H9 (cell line): ENCODE results near the gene TOM1L2. TPM values are rescaled to one million over a fixed set of nuclear protein-coding genes. Genes with fewer than 3 reads are reported as not detected.

Experiments
- DNase-seq: peaks from one replicate; pipeline ENCODE4 v3.0.0-alpha.2; 2017
- H2AFZ ChIP-seq: one replicate; pipeline ENCODE4 v1.6.1; 2013; ENCODE audit warnings: mild to moderate bottlenecking, low read length, control low read depth, moderate library complexity
- H2AK5ac ChIP-seq: 2 replicates; pipeline ENCODE4 v1.6.1; 2013; ENCODE audit warnings: low read length, control low read depth, mixed read lengths; ENCODE audit not compliant: insufficient read length
- H2BK120ac ChIP-seq: one replicate; pipeline ENCODE4 v1.6.1; 2013; ENCODE audit warnings: low read depth, mild to moderate bottlenecking, low read length, control low read depth, inconsistent platforms; ENCODE audit not compliant: poor library complexity, severe bottlenecking
- H2BK12ac ChIP-seq: 2 replicates; pipeline ENCODE4 v1.6.1; 2013; ENCODE audit warnings: low read length, control low read depth, mixed read lengths, low read depth; ENCODE audit not compliant: insufficient read length
- H2BK15ac ChIP-seq: 2 replicates; pipeline ENCODE4 v1.6.1; 2013; ENCODE audit warnings: low read depth, low read length, control low read depth
- H2BK20ac ChIP-seq: one replicate; pipeline ENCODE4 v1.6.1; 2013; ENCODE audit warnings: low read depth, mild to moderate bottlenecking, low read length, control low read depth, inconsistent platforms; ENCODE audit not compliant: poor library complexity, severe bottlenecking
- H2BK5ac ChIP-seq: 2 replicates; pipeline ENCODE4 v1.6.1; 2013; ENCODE audit warnings: low read length, control low read depth, mixed read lengths; ENCODE audit not compliant: insufficient read length
- H3K14ac ChIP-seq: 2 replicates; pipeline ENCODE4 v1.6.1; 2013; ENCODE audit warnings: low read length, control low read depth; ENCODE audit not compliant: insufficient read depth
- H3K18ac ChIP-seq: 2 replicates; pipeline ENCODE4 v1.6.1; 2013; ENCODE audit warnings: low read depth, mild to moderate bottlenecking, mixed read lengths, low read length, control low read depth; ENCODE audit not compliant: insufficient read length
- H3K23ac ChIP-seq: 2 replicates; pipeline ENCODE4 v1.6.1; 2013; ENCODE audit warnings: low read length, control low read depth, mixed read lengths, low read depth; ENCODE audit not compliant: insufficient read length
- H3K23me2 ChIP-seq: 2 replicates; pipeline ENCODE4 v1.6.1; 2013; ENCODE audit warnings: low read depth, mild to moderate bottlenecking, mixed read lengths, low read length, control low read depth; ENCODE audit not compliant: insufficient read length, poor library complexity, severe bottlenecking
- H3K27ac ChIP-seq: 2 replicates; pipeline ENCODE4 v1.5.1; 2013; ENCODE audit warnings: low read length, control low read depth, mixed read lengths, low read depth; ENCODE audit not compliant: insufficient read length
- H3K27me3 ChIP-seq: 2 replicates; pipeline ENCODE4 v1.6.1; 2013; ENCODE audit warnings: low read length, control low read depth, inconsistent platforms; ENCODE audit not compliant: insufficient read depth
- H3K4ac ChIP-seq: 2 replicates; pipeline ENCODE4 v1.6.1; 2013; ENCODE audit warnings: low read depth, mild to moderate bottlenecking, control low read depth, inconsistent platforms, low read length, moderate library complexity
- H3K4me1 ChIP-seq: 2 replicates; pipeline ENCODE4 v1.6.1; 2013; ENCODE audit warnings: low read length, control low read depth, inconsistent platforms; ENCODE audit not compliant: insufficient read depth
- H3K4me2 ChIP-seq: 2 replicates; pipeline ENCODE4 v1.6.1; 2013; ENCODE audit warnings: low read length, control low read depth, mixed read lengths; ENCODE audit not compliant: insufficient read length, insufficient read depth
- H3K56ac ChIP-seq: 2 replicates; pipeline ENCODE4 v1.6.1; 2013; ENCODE audit warnings: low read depth, mild to moderate bottlenecking, mixed read lengths, low read length, control low read depth; ENCODE audit not compliant: insufficient read length
- H3K79me1 ChIP-seq: 2 replicates; pipeline ENCODE4 v1.6.1; 2013; ENCODE audit warnings: low read depth, mild to moderate bottlenecking, moderate library complexity, low read length, control low read depth, inconsistent platforms; ENCODE audit not compliant: insufficient read depth, poor library complexity, severe bottlenecking
- H3K79me2 ChIP-seq: 2 replicates; pipeline ENCODE4 v1.6.1; 2013; ENCODE audit warnings: low read length, control low read depth, inconsistent platforms; ENCODE audit not compliant: insufficient read depth
- H3K9ac ChIP-seq: 2 replicates; pipeline ENCODE4 v1.6.1; 2013; ENCODE audit warnings: low read length, control low read depth, mixed read lengths; ENCODE audit not compliant: insufficient read length; ENCODE audit errors: extremely low read depth
- H3K9me3 ChIP-seq: one replicate; pipeline ENCODE4 v1.6.1; 2013; ENCODE audit warnings: low read depth, low read length, inconsistent platforms; ENCODE audit not compliant: control insufficient read depth
- H3T11ph ChIP-seq: one replicate; pipeline ENCODE4 v1.6.1; 2013; ENCODE audit warnings: mild to moderate bottlenecking, low read length, control low read depth, inconsistent platforms
- H4K20me1 ChIP-seq: one replicate; pipeline ENCODE4 v1.6.1; 2013; ENCODE audit not compliant: control insufficient read depth, insufficient read length, insufficient read depth
- H4K5ac ChIP-seq: 2 replicates; pipeline ENCODE4 v1.6.1; 2013; ENCODE audit warnings: low read depth, mild to moderate bottlenecking, mixed read lengths, low read length, control low read depth; ENCODE audit not compliant: insufficient read length
- H4K8ac ChIP-seq: replicated peaks from 2 replicates; pipeline ENCODE4 v1.6.1; 2013; ENCODE audit warnings: low read length, control low read depth, mixed read lengths, low read depth; ENCODE audit not compliant: insufficient read length
- H4K91ac ChIP-seq: 2 replicates; pipeline ENCODE4 v1.6.1; 2013; ENCODE audit warnings: low read depth, mild to moderate bottlenecking, moderate library complexity, mixed read lengths, low read length, control low read depth; ENCODE audit not compliant: insufficient read length
- H3K27ac Mint-ChIP-seq, 3 experiments: 2 replicates in 2 of 3; 3 replicates in 1 of 3; pipeline ENCODE4 v1.8.0; 2020 to 2021; ENCODE audit warnings: mixed read lengths in 3 of 3, mild to moderate bottlenecking in 1 of 3, moderate library complexity in 1 of 3
- H3K27me3 Mint-ChIP-seq: 2 replicates; pipeline ENCODE4 v1.8.0; 2021; ENCODE audit warnings: low read depth, mild to moderate bottlenecking, moderate library complexity, mixed read lengths
- H3K36me3 Mint-ChIP-seq, 3 experiments: 2 replicates in 2 of 3; 3 replicates in 1 of 3; pipeline ENCODE4 v1.8.0; 2020 to 2021; ENCODE audit warnings: low read depth in 3 of 3, mixed read lengths in 3 of 3; ENCODE audit not compliant: insufficient read depth in 1 of 3
- H3K4me1 Mint-ChIP-seq, 2 experiments: 2 replicates each; pipeline ENCODE4 v1.8.0; 2020; ENCODE audit warnings: mixed read lengths in 2 of 2
- H3K4me3 Mint-ChIP-seq, 2 experiments: 2 replicates in 1 of 2; 3 replicates in 1 of 2; pipeline ENCODE4 v1.8.0; 2020 to 2021; ENCODE audit warnings: mild to moderate bottlenecking in 2 of 2, mixed read lengths in 2 of 2, moderate library complexity in 1 of 2
- H3K9me3 Mint-ChIP-seq, 2 experiments: 2 replicates in 1 of 2; 3 replicates in 1 of 2; pipeline ENCODE4 v1.8.0; 2020; ENCODE audit warnings: mild to moderate bottlenecking in 2 of 2, mixed read lengths in 2 of 2, moderate library complexity in 1 of 2
- CTCF ChIP-seq: fragments of 200-600 bp; sonication (generic); conservative IDR thresholded peaks from 3 replicates; pipeline ENCODE4 v1.8.0; 2021; ENCODE audit warnings: antibody characterized with exemption, mild to moderate bottlenecking
- WGBS: extraction: QIAGEN DNeasy Blood & Tissue Kit; methylation state at CpG from one replicate; pipeline ENCODE4 v1.1.7; 2013; ENCODE audit warnings: missing lambda C conversion rate, low lambda C conversion rate, mixed read lengths; ENCODE audit not compliant: insufficient read length; ENCODE audit errors: extremely low coverage; 5-methylcytosine and 5-hydroxymethylcytosine counted together
- total RNA-seq: library from RNA; stranded (reverse); gene quantifications from 2 replicates; pipeline ENCODE4 v1.2.1, GENCODE V29; 2021

The TOM1L2 gene
- total RNA-seq, 1 experiment from 2014 or later, result 4.6 TPM

DNA sequence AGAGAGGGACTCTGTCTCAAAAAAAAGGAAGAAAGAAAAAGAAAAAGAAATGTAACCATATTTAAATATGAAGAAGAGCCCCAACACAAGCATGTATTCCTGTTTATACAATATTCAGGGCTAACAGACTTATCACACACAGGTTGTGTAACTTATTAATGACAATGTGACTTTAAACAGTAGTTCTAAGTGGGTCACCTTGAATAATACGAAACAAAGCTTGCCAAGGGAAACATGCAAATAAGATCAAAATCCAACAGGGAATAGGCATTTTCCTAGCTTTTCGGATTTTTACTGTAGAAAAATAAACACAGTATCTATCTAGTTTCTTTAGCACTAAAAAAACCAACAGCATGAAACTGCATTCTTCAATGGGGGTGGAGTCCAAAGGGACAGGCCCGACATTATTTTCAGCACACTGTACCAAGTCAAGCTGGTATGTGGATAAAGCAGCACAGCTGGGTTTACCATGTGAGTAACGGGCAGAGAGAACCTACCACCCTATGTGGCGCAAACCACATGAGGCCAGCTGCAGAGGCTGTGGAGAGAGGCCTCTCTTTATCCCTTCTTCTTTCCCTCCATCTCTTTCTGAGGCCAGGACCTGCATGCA, 45.3 kb downstream of the TOM1L2 start:
- Mint-ChIP-seq H3K36me3 (no peaks in the 10 kb centered on the region), H3K27ac (peak overlapping the region in 1 of 3 experiments; percentile 31; a peak in 1 of 7 replicates), H3K27me3 (no peaks in the 10 kb centered on the region), H3K9me3 (no peaks in the 10 kb centered on the region), H3K4me3 (no peak overlapping the region), H3K4me1 (peaks cover 21 to 26% of the 10 kb centered on the region in 2 experiments)
- no peak overlapping the region for H2AFZ ChIP-seq
- no peaks in the 10 kb centered on the region for H3K23me2 ChIP-seq
- no peak overlapping the region for H3K27ac ChIP-seq
- H2AK5ac ChIP-seq, result no peak overlapping the region
- H3K79me1 ChIP-seq, result no peaks in the 10 kb centered on the region
- H3K4me1 ChIP-seq, result peaks cover 3% of the 10 kb centered on the region; the same call in 1 of the 2 replicates
- no peak overlapping the region for H2BK15ac ChIP-seq
- no peak overlapping the region for H2BK20ac ChIP-seq
- no peak overlapping the region for H2BK120ac ChIP-seq
- no peak overlapping the region for H4K91ac ChIP-seq
- H4K5ac ChIP-seq, result no peak overlapping the region
- no peaks in the 10 kb centered on the region for H4K20me1 ChIP-seq
- no peak overlapping the region for H3K56ac ChIP-seq
- no peak overlapping the region for H2BK12ac ChIP-seq
- H3K18ac ChIP-seq, result no peak overlapping the region
- H3K27me3 ChIP-seq, result no peaks in the 10 kb centered on the region
- WGBS, result no CpG with 5 or more reads among the region's 5 CpGs
- no peak overlapping the region for H2BK5ac ChIP-seq
- no peak overlapping the region for H3K4ac ChIP-seq
- no peaks in the 10 kb centered on the region for H3K9me3 ChIP-seq
- no peaks in the 10 kb centered on the region for H3K79me2 ChIP-seq
- no peak for TF ChIP-seq CTCF
- H3K23ac ChIP-seq, result no peak overlapping the region
- H3K9ac ChIP-seq, result no peak overlapping the region
- H3T11ph ChIP-seq, result no peak overlapping the region
- no peak overlapping the region for H4K8ac ChIP-seq
- no peak for DNase-seq
- H3K4me2 ChIP-seq, result no peak overlapping the region
- no peak overlapping the region; the same call in 1 of the 2 replicates for H3K14ac ChIP-seq
